ENCODE results near the gene VIPR2. TPM values are rescaled to one million over a fixed set of nuclear protein-coding genes. Genes with fewer than 3 reads are reported as not detected.

The VIPR2 gene
- total and polyA plus RNA-seq, 2 experiments from 2014 or later = 1.3 to 2.7 TPM

- Mint-ChIP-seq H3K4me3 (no peak overlapping the region), H3K27ac (no peak overlapping the region), H3K36me3 (ENCODE audit: low read depth) (no peaks in the 10 kb centered on the region; the same call in 2 of the 3 replicates), H3K9me3 (peaks cover 58% of the 10 kb centered on the region), H3K4me1 (peaks cover 6% of the 10 kb centered on the region), H3K27me3 (ENCODE audit: insufficient read depth, low read depth, poor library complexity) (peaks cover 5% of the 10 kb centered on the region)
- H3K9me2 ChIP-seq (ENCODE audit: insufficient read depth) = no peaks in the 10 kb centered on the region
- peaks cover 4% of the 10 kb centered on the region; the same call in 1 of the 2 replicates for H3K4me1 ChIP-seq (ENCODE audit: insufficient read depth)
- H3F3A ChIP-seq (replicated peaks; ENCODE audit: low read depth) = no peaks in the 10 kb centered on the region
- no peak for DNase-seq (ENCODE audit: low spot score)
- no peak overlapping the region for H3K27ac ChIP-seq (ENCODE audit: low read depth)
- H4K20me1 ChIP-seq (replicated peaks; ENCODE audit: insufficient read depth) = no peaks in the 10 kb centered on the region
- H2AFZ ChIP-seq = no peak overlapping the region
- no peaks in the 10 kb centered on the region for H3K79me2 ChIP-seq (replicated peaks; ENCODE audit: insufficient read depth)
- TF ChIP-seq JUNB (IDR thresholded peaks at IDR 0.05; ENCODE audit: unreplicated experiment) = no peak
- TF ChIP-seq STAT1 (IDR thresholded peaks at IDR 0.05; ENCODE audit: unreplicated experiment) = no peak
- no peak for TF ChIP-seq POLR2AphosphoS5 (IDR thresholded peaks at IDR 0.05; ENCODE audit: low read depth)
- no peak for TF ChIP-seq REST (IDR thresholded peaks at IDR 0.05; ENCODE audit: unreplicated experiment)
- TF ChIP-seq CTCF (conservative IDR thresholded peaks at IDR 0.05; ENCODE audit: low read depth in 2 of 2) = no peak
- no peak for TF ChIP-seq ZNF114 (CRISPR knock-in tag; IDR thresholded peaks at IDR 0.05)
- TF ChIP-seq EZH2phosphoT487 (IDR thresholded peaks at IDR 0.05; ENCODE audit: unreplicated experiment) = no peak
- no peak for TF ChIP-seq NANOG (IDR thresholded peaks at IDR 0.05; ENCODE audit: borderline replicate concordance)
- TF ChIP-seq EZH2 (IDR thresholded peaks at IDR 0.05; ENCODE audit: low read depth, unreplicated experiment) = no peak
- no peak for TF ChIP-seq ZNF331 (CRISPR knock-in tag; IDR thresholded peaks at IDR 0.05; ENCODE audit: low read depth)
- no peak for ATAC-seq
- H3K4me2 ChIP-seq = no peak overlapping the region
- no peaks in the 10 kb centered on the region for H3K27me3 ChIP-seq (ENCODE audit: insufficient read depth)
- no peak overlapping the region for H3K4me3 ChIP-seq
- H3K36me3 ChIP-seq (ENCODE audit: insufficient read depth) = no peaks in the 10 kb centered on the region
Measured at GRCh38 chr7:159033956-159034355, 110.7 kb downstream of the VIPR2 start.

GRCh38 chr7:159033473-159033825, 111.2 kb downstream of the VIPR2 start:
- TF ChIP-seq EZH2 (IDR thresholded peaks at IDR 0.05; ENCODE audit: low read depth, unreplicated experiment) (no peak), STAT1 (IDR thresholded peaks at IDR 0.05; ENCODE audit: unreplicated experiment) (no peak), ZNF114 (CRISPR knock-in tag; IDR thresholded peaks at IDR 0.05) (no peak), NANOG (IDR thresholded peaks at IDR 0.05; ENCODE audit: borderline replicate concordance) (no peak), ETS1 (IDR thresholded peaks at IDR 0.05) (no peak)
- no peaks in the 10 kb centered on the region for H4K20me1 ChIP-seq (replicated peaks; ENCODE audit: insufficient read depth)
- Mint-ChIP-seq H3K4me3 (no peak overlapping the region), H3K9me3 (peaks cover 58% of the 10 kb centered on the region), H3K4me1 (peaks cover 6% of the 10 kb centered on the region), H3K27ac (no peak overlapping the region), H3K27me3 (ENCODE audit: insufficient read depth, low read depth, poor library complexity) (peaks cover 5% of the 10 kb centered on the region), H3K36me3 (ENCODE audit: low read depth) (no peaks in the 10 kb centered on the region)
- peaks cover 4% of the 10 kb centered on the region; the same call in 1 of the 2 replicates for H3K4me1 ChIP-seq (ENCODE audit: insufficient read depth)
- H2AFZ ChIP-seq = no peak overlapping the region
- no peak for ATAC-seq
- no peaks in the 10 kb centered on the region for H3F3A ChIP-seq (replicated peaks; ENCODE audit: low read depth)
- no peak overlapping the region for H3K4me3 ChIP-seq
- DNase-seq (ENCODE audit: low spot score) = no peak
- H3K4me2 ChIP-seq = no peak overlapping the region
- H3K79me2 ChIP-seq (replicated peaks; ENCODE audit: insufficient read depth) = no peaks in the 10 kb centered on the region
- H3K9me2 ChIP-seq (ENCODE audit: insufficient read depth) = no peaks in the 10 kb centered on the region
- H3K27me3 ChIP-seq (ENCODE audit: insufficient read depth) = no peaks in the 10 kb centered on the region
- H3K36me3 ChIP-seq (ENCODE audit: insufficient read depth) = no peaks in the 10 kb centered on the region
- H3K27ac ChIP-seq (ENCODE audit: low read depth) = no peak overlapping the region

Measured in GM23338 (cell line).